Stomach (tissue), 4 donors: Measurements from ENCODE around the gene NUP98.

Experiments
- POLR2A ChIP-seq, 4 donors: fragments of 450-650 bp; IDR thresholded peaks; one replicate each; pipeline ENCODE4 v1.6.1; 2016; ENCODE audit warnings: antibody characterized with exemption in 4 of 4, control low read depth in 2 of 4, mild to moderate bottlenecking in 1 of 4, moderate library complexity in 1 of 4
- POLR2AphosphoS5 ChIP-seq, 3 donors: sonication (generic); formaldehyde crosslinking; IDR thresholded peaks; one replicate each; pipeline ENCODE4 v1.6.1; 2016; ENCODE audit warnings: antibody characterized with exemption in 3 of 3

- TF ChIP-seq POLR2A (IDR thresholded peaks at IDR 0.05) = no peak
- no peak for TF ChIP-seq POLR2AphosphoS5 (IDR thresholded peaks at IDR 0.05)
Measured at GRCh38 chr11:3655547-3655946, 141.8 kb downstream of the NUP98 start.
